ES-I3 (cell line): ENCODE results near the gene CFAP43.

Experiments used
- H3K36me3 ChIP-seq: 2 replicates; pipeline ENCODE4 v1.6.1; 2013; ENCODE audit warnings: mild to moderate bottlenecking, low read length, control low read depth, moderate library complexity; ENCODE audit not compliant: insufficient read depth
- H3K4me1 ChIP-seq: 2 replicates; pipeline ENCODE4 v1.6.1; 2013; ENCODE audit warnings: mild to moderate bottlenecking, control low read depth, low read length; ENCODE audit not compliant: insufficient read depth
- H3K9ac ChIP-seq: 2 replicates; pipeline ENCODE4 v1.6.1; 2013; ENCODE audit warnings: low read depth, mild to moderate bottlenecking, low read length, moderate library complexity
- H3K9me3 ChIP-seq: 2 replicates; pipeline ENCODE4 v1.6.1; 2013; ENCODE audit warnings: mild to moderate bottlenecking, low read length, moderate library complexity; ENCODE audit not compliant: control insufficient read depth, insufficient read depth

Gene CFAP43, protein sequence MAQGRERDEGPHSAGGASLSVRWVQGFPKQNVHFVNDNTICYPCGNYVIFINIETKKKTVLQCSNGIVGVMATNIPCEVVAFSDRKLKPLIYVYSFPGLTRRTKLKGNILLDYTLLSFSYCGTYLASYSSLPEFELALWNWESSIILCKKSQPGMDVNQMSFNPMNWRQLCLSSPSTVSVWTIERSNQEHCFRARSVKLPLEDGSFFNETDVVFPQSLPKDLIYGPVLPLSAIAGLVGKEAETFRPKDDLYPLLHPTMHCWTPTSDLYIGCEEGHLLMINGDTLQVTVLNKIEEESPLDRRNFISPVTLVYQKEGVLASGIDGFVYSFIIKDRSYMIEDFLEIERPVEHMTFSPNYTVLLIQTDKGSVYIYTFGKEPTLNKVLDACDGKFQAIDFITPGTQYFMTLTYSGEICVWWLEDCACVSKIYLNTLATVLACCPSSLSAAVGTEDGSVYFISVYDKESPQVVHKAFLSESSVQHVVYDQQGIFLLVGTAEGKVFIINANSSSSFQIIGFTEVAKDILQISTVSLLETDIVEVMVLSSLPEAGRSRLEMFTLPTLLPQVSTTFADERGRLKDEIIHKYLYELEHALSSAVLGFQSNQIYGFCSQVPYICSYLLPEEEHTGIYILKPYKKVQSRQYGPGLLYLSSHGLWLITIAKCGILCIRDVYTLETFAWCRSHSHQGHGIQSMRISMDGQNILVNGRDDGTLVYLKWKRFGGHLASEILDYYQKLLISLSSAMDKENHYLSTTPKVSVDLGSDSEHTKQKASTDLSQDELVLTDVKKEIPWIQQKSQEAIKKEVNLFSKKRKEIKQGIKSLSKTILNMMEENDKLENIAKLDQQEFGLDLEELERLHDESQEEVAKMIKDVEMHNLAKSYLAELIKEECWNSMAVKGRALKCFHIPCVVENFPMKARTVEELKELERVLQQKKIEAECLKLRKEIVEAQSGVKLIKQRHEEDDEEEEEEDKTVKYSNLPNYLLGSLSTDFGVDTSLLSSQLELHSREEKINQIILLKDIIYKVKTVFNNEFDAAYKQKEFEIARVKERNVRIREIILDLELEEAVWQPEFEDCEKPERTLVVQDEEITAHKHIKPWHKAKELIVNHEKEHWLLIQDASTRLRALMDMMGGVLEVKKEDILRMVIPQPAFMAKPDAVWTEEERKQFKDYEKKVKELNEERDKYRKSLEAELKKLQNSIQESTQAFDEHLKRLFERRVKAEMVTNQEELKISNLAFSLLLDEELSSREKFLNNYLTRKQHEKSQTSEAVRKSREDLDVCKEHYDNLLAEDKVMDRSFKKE (N-terminal part only)

DNA sequence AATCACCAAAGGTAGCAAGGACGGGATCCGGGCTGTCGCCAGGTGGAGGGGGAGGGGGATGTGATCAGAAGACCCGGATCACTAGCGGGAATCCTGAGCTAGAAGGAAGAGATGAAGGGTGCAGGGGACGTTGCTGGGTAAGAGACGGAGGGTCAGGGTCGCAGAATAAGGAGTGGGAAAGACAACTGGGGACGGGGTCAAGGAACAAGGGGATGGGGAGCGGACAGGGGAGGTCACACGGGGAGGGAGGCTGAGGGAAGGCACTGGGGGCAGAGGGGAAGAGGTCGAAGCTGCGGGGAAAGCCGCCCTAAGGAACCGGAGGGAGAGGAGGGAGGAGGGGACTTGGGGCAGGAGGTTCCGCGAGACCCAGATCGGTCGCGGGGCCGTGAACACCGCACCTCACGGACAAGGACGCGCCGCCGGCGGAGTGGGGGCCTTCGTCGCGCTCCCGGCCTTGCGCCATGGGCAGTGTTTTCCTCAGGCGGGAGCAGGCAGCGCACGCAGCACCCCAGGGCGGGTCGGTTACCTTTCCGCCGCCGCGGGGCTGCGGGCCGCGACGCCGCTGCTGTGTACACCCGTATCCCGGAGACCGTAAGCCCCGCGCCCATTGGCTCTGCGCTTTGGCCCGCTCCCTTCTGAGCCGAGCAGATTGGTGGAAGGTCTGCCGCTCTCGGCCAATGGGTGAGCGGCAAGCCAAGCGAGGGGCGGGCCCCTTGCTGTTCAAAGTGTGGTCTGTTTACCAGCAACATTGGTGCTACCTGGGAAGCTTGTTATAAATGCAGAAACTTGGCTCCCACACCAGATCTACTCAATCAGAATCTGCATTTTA, at the start of gene CFAP43:
TSS of gene CFAP43 (minus strand) at position 581 of the 829 bp plus-strand sequence. CDS start at position 463, 118 bp downstream.
- no peaks in the 10 kb centered on the region for H3K36me3 ChIP-seq
- H3K4me1 ChIP-seq = no peaks in the 10 kb centered on the region
- peak within 1 kb of the TSS; percentile 87 for H3K9ac ChIP-seq
- H3K9me3 ChIP-seq = peaks cover 6% of the 10 kb centered on the region

DNA sequence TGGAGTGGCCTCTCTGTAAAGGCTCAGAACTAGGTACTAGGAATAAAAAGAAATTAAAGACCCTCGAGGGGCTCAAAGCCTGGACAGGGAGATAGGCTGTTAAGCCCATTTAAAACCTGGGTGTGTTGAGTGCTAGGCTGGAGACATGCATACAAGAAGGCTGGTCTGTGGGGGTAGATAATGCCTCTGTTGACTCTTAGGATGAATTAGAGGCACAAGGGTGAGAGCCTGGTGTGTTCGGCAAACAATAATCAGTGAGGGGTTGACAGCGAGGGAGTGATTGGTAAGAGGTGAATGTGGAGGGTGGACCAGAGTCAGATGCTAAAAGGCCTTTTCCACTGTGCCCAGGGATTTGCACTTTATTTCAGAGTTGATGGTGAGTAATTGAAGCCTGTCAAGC, 49.5 kb upstream of the CFAP43 start:
- H3K9ac ChIP-seq = no peak overlapping the region
- no peaks in the 10 kb centered on the region for H3K9me3 ChIP-seq
- H3K4me1 ChIP-seq = no peaks in the 10 kb centered on the region
- H3K36me3 ChIP-seq = no peaks in the 10 kb centered on the region

DNA sequence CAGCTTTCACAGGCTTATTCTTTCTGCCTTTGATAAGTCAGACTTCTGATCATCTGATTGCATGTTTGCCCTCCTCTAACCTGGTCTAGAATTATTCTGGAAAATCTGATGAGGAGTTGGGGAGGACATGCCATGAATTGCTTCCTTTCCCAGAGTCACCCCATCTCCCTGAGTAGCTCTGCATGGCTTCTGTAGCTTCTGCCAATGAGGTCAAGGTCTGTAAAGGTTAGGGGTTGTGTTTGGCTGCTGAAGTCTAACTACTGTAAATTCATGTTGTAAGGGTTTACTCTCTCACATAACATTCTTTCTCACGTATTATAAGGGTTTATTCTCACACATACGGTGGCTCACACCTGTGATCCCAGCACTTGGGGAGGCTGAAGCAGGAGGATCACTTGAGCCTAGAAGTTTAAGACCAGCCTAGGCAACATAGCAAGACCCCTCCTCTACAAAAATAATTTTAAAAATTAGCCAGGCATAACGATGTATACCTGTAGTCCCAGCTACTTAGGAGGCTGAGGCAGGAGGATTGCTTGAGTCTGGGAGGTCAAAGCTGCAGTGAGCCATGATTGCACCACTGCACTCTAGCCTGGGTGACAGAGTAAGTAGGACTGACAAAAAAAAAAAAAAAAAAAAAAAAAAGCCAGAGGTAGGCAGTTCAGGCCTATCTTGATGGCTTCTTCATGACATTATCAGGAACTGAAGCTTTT, 47.5 kb upstream of the CFAP43 start:
- Histone ChIP-seq H3K36me3 (no peaks in the 10 kb centered on the region), H3K9me3 (no peaks in the 10 kb centered on the region), H3K4me1 (no peaks in the 10 kb centered on the region; the same call in 1 of the 2 replicates), H3K9ac (no peak overlapping the region)

DNA sequence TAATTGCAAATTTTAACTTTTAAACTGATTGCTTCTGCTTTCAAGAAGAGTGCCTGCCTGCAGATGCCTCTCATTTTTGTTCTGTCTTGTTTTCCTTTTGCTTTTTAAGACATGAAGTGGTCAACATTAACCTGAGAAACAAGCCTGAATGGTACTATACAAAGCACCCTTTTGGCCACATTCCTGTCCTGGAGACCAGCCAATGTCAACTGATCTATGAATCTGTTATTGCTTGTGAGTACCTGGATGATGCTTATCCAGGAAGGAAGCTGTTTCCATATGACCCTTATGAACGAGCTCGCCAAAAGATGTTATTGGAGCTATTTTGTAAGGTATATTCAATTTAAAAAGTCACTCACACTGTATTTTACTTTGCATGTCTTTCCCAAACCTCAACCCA, 45.6 kb upstream of the CFAP43 start:
- Histone ChIP-seq H3K9me3 (no peaks in the 10 kb centered on the region), H3K4me1 (no peaks in the 10 kb centered on the region; the same call in 1 of the 2 replicates), H3K36me3 (no peaks in the 10 kb centered on the region), H3K9ac (no peak overlapping the region)

DNA sequence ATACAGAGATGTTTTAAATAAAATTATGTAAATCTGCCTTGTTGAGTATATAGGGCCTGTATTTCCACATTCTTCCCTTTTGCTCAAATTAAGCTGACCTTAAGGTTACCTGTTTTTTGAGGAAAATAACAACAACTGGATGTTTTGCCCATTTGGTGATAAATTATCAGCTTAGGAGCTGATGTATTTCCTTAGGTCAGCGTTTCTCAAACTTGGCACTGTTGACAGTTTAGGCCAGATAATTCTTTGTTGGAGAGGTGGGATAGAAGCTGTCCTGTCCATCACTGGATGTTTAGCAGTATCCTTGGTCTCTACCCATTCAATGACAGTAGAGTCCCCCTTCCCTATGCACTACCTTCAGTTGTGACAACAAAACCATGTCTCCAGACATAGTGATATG, 44.0 kb upstream of the CFAP43 start:
- Histone ChIP-seq H3K9ac (no peak overlapping the region), H3K4me1 (no peaks in the 10 kb centered on the region; the same call in 1 of the 2 replicates), H3K36me3 (no peaks in the 10 kb centered on the region), H3K9me3 (no peaks in the 10 kb centered on the region)

DNA sequence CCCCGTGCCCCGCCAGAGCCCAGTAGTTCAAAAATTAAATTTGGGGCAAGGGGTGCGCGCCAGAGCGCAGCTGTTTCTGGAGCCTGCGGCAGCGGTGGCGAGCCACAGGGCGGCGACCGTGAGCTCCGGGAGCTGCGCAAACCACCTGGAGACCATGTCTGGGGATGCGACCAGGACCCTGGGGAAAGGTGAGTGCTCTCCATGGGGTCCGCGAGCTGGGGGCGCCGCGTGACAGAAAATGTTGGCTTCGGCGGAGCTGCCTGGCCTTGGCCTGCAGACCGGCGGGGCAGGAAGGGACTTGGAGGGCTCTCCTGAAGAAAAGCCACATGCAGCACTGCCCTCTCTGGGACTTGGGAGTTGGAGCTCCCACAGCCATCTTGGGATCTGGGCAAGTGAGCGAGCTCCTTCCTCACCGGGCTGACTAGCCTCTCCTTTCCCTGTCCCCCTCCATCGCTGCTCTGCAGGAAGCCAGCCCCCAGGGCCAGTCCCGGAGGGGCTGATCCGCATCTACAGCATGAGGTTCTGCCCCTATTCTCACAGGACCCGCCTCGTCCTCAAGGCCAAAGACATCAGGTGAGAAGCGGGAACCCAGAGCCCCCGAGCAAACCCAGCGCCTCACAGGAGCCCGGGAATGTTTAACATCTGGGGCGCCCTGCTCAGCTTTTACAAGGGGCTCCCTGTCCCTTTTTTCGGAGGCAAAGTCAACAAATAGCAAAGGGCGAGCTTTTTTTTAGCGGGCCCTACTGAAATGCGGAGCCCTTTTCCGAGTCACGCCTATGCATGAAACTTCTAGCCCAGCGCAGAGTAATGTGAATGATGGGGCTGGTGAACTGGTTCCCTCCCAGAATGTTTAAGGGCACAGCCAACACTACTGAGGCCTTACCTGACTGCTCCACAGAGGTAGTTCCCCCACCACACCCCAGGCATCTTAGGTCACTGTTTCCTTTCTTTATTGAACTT, 42.9 kb upstream of the CFAP43 start:
- Histone ChIP-seq H3K4me1 (no peaks in the 10 kb centered on the region; the same call in 1 of the 2 replicates), H3K9ac (peak overlapping the region; percentile 62), H3K36me3 (no peaks in the 10 kb centered on the region)

DNA sequence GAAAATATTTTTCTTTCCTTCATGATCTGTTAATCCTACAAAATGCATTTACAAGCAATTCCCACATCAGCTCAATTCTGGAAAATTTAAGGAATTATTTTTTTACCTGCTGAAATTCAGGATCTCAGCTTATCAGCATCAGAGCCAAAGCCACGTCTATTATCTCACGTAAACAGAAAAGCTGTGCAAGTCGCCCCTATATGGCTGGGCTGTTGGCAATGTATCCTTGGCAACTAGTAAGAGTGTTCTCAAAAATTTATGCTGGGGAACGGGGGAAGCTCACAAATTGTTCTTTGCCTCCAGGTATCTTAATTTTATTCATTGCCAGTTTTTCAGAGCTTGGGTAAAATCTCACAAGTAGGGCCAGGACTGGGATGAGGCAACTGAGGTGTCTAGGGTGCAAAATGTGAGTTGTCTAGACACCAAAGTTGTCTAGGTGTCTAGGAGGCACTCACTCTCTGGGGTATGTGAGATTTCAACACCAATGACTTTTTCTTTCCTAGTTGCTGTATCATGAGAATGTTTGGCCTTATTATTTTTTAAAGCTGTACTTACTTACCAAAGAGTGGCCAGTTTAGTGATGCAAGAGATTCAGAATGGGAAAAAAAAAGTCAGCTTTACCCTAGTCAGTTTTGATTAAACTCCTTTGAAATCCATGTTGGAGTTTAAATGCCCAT, 41.9 kb upstream of the CFAP43 start:
- no peaks in the 10 kb centered on the region; the same call in 1 of the 2 replicates for H3K4me1 ChIP-seq
- H3K9me3 ChIP-seq = no peaks in the 10 kb centered on the region
- no peaks in the 10 kb centered on the region for H3K36me3 ChIP-seq
- 0 out of 2 replicates have a peak overlapping the region, but pooled peaks have one; percentile 62 for H3K9ac ChIP-seq

More for the DNA sequence above, 42.9 kb upstream of the CFAP43 start:
- no peaks in the 10 kb centered on the region for H3K9me3 ChIP-seq

DNA sequence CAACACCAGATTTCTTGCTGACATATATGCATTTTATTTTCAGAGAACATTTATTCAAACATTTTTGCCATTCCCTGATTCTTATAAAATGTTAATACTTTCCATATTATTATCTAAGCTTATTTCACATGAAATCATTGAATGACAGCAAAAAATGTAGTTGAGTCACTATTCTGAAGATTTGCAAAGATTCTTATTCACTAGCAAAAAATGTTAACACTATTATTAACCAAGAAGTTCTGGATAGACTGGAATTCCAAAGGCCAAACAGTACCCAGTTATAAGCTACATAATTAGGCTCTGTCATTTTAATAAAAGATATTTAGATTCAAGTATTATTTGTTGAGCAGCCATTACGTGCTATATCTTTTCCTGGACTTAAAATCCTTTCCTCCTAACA, 41.1 kb upstream of the CFAP43 start:
- Histone ChIP-seq H3K9ac (no peak overlapping the region), H3K4me1 (no peaks in the 10 kb centered on the region; the same call in 1 of the 2 replicates), H3K9me3 (no peaks in the 10 kb centered on the region), H3K36me3 (no peaks in the 10 kb centered on the region)

DNA sequence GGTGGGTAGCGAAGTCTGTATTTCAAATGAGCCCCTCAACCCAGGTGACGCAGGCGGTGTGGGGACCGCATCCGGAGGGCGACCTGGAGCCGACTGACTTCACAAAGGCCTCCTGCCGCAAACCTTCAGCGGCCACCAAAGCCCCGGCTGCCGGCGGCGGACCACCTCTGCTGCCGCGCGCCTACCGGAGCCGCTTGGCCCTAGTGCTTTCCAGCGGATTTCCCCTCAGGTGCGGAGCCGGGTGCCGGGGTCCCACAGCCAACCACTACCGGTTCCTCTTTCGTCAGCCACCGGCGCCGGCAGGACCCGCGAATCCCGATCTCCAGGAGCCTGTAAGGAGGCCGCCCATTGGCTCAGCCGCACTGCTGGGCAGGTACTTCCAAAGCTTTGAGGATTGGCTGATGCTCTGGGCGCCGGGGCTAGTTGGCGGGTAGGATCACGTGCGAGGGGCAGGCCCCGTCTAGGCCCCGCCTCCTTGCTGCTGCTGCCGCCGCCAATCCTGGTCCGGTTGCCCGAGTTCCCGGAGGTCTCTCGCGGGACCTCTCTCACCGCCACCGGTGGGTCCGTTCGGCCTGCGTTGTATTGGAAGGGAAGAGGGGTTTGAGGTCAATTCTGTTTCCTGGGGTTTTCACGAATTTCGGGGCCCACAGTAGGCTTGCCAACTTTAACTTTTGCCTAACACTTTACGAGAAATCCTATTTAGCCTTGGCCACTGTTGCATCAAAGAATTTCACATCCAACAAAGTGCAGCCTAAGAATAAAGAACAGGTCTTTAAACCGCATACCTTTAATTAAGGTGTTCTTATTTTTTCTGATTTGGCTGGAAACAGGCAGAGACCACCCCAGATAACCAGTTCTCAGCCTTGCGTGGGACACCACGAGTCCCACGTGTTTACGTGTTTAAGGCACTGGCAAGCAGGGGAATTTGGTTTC, 36.8 kb upstream of the CFAP43 start, which contains the start of gene GSTO2:
TSS of gene GSTO2 (plus strand) at position 472 of the 933 bp plus-strand sequence. CDS start 5,732 bp downstream, outside the sequence.
- Histone ChIP-seq H3K9me3 (no peaks in the 10 kb centered on the region), H3K9ac (peak within 1 kb of the TSS; percentile 79), H3K4me1 (no peaks in the 10 kb centered on the region), H3K36me3 (peaks cover 14% of the 10 kb centered on the region)

DNA sequence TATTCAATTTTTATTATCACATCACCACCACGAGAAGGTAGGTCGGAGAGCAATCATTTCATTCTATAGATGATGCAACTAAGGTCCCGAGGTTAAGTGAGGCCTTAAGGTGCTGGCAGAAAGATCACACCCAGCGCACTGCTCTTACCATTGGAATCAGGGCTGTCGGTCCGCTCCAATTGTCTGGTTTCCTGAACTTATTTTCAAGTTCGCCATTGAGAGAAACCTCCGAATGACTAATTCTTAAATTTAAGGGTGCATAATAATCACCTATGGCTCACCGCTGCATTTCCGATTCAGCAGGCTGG, 36.2 kb upstream of the CFAP43 start:
- H3K9me3 ChIP-seq = no peaks in the 10 kb centered on the region
- no peaks in the 10 kb centered on the region for H3K4me1 ChIP-seq
- peaks cover 14% of the 10 kb centered on the region for H3K36me3 ChIP-seq
- peak overlapping the region; percentile 79 for H3K9ac ChIP-seq
